ENCODE data around the gene FBXO5.

DNA sequence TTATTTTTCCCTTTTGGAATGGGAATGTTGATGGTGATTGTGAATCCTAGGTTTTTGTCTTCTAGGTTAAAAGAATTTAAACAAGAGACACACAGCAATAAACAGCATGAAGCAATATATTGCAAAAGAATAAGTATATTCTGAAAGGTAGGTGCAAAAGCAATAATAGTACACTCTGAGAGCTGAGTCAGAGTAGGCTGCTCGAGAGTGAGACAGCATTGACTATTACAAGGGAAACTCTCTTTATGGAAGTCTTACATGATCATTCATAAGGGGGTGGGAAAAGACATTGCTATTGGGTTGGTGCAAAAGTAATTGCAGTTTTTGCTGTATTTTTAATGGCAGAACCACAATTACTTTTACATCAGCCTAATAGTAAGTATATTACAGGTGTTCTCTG is 25.0 kb downstream of the FBXO5 start:
- TF ChIP-seq, protein P1, sequence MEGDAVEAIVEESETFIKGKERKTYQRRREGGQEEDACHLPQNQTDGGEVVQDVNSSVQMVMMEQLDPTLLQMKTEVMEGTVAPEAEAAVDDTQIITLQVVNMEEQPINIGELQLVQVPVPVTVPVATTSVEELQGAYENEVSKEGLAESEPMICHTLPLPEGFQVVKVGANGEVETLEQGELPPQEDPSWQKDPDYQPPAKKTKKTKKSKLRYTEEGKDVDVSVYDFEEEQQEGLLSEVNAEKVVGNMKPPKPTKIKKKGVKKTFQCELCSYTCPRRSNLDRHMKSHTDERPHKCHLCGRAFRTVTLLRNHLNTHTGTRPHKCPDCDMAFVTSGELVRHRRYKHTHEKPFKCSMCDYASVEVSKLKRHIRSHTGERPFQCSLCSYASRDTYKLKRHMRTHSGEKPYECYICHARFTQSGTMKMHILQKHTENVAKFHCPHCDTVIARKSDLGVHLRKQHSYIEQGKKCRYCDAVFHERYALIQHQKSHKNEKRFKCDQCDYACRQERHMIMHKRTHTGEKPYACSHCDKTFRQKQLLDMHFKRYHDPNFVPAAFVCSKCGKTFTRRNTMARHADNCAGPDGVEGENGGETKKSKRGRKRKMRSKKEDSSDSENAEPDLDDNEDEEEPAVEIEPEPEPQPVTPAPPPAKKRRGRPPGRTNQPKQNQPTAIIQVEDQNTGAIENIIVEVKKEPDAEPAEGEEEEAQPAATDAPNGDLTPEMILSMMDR (IDR thresholded peaks at IDR 0.05; ENCODE audit: low read depth, low read length, missing input control) = no peak
- TF ChIP-seq SP1 (IDR thresholded peaks at IDR 0.05) (no peak), RAD21 (IDR thresholded peaks at IDR 0.05) (no peak), EGR1 (IDR thresholded peaks at IDR 0.05; ENCODE audit: low read depth in 2 of 2) (no peak), TAF1 (conservative IDR thresholded peaks at IDR 0.05) (no peak), JUND (IDR thresholded peaks at IDR 0.05) (no peak), GABPA (IDR thresholded peaks at IDR 0.05 in 1 of 2, conservative IDR thresholded peaks at IDR 0.05 in 1 of 2) (no peak)
- TF ChIP-seq, protein P2, sequence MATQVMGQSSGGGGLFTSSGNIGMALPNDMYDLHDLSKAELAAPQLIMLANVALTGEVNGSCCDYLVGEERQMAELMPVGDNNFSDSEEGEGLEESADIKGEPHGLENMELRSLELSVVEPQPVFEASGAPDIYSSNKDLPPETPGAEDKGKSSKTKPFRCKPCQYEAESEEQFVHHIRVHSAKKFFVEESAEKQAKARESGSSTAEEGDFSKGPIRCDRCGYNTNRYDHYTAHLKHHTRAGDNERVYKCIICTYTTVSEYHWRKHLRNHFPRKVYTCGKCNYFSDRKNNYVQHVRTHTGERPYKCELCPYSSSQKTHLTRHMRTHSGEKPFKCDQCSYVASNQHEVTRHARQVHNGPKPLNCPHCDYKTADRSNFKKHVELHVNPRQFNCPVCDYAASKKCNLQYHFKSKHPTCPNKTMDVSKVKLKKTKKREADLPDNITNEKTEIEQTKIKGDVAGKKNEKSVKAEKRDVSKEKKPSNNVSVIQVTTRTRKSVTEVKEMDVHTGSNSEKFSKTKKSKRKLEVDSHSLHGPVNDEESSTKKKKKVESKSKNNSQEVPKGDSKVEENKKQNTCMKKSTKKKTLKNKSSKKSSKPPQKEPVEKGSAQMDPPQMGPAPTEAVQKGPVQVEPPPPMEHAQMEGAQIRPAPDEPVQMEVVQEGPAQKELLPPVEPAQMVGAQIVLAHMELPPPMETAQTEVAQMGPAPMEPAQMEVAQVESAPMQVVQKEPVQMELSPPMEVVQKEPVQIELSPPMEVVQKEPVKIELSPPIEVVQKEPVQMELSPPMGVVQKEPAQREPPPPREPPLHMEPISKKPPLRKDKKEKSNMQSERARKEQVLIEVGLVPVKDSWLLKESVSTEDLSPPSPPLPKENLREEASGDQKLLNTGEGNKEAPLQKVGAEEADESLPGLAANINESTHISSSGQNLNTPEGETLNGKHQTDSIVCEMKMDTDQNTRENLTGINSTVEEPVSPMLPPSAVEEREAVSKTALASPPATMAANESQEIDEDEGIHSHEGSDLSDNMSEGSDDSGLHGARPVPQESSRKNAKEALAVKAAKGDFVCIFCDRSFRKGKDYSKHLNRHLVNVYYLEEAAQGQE (IDR thresholded peaks at IDR 0.05) = no peak
- TF ChIP-seq, protein P3, sequence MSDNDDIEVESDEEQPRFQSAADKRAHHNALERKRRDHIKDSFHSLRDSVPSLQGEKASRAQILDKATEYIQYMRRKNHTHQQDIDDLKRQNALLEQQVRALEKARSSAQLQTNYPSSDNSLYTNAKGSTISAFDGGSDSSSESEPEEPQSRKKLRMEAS (IDR thresholded peaks at IDR 0.05) = no peak
- TF ChIP-seq, protein P4, sequence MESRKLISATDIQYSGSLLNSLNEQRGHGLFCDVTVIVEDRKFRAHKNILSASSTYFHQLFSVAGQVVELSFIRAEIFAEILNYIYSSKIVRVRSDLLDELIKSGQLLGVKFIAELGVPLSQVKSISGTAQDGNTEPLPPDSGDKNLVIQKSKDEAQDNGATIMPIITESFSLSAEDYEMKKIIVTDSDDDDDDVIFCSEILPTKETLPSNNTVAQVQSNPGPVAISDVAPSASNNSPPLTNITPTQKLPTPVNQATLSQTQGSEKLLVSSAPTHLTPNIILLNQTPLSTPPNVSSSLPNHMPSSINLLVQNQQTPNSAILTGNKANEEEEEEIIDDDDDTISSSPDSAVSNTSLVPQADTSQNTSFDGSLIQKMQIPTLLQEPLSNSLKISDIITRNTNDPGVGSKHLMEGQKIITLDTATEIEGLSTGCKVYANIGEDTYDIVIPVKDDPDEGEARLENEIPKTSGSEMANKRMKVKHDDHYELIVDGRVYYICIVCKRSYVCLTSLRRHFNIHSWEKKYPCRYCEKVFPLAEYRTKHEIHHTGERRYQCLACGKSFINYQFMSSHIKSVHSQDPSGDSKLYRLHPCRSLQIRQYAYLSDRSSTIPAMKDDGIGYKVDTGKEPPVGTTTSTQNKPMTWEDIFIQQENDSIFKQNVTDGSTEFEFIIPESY (IDR thresholded peaks at IDR 0.05) = no peak
